ENCODE results near the gene PLD4. TPM values are rescaled to one million over a fixed set of nuclear protein-coding genes. Genes with fewer than 3 reads are reported as not detected.

Gene PLD4
- total RNA-seq, 2 donors from 2014 or later, result 1.2 to 5.4 TPM

- Histone ChIP-seq H3K27ac (no peak overlapping the region), H3K36me3 (no peaks in the 10 kb centered on the region), H3K9me3 (no peaks in the 10 kb centered on the region), H3K4me3 (no peak overlapping the region), H3K27me3 (replicated peaks; ENCODE audit: insufficient read depth) (no peaks in the 10 kb centered on the region), H3K4me1 (replicated peaks) (no peaks in the 10 kb centered on the region)
- 87% methylated on average over 14 of the region's 14 CpGs for WGBS
- DNase-seq (ENCODE audit: low spot score), result no peak
- intact Hi-C loops (cut with DNase I), result no loop called here
- TF ChIP-seq POLR2A (IDR thresholded peaks at IDR 0.05) (no peak), CTCF (IDR thresholded peaks at IDR 0.05) (no peak), POLR2AphosphoS5 (IDR thresholded peaks at IDR 0.05) (no peak)
Observed at GRCh38 chr14:104956290-104956890, 31.7 kb downstream of the PLD4 start.

GRCh38 chr14:104957146-104958113 lies 32.8 kb downstream of the PLD4 start:
- no peaks in the 10 kb centered on the region for H3K4me1 ChIP-seq (replicated peaks)
- DNase-seq (ENCODE audit: low spot score), result no peak
- TF ChIP-seq POLR2AphosphoS5 (IDR thresholded peaks at IDR 0.05) (no peak), POLR2A (IDR thresholded peaks at IDR 0.05) (no peak), CTCF (IDR thresholded peaks at IDR 0.05) (no peak)
- H3K27me3 ChIP-seq (replicated peaks; ENCODE audit: insufficient read depth), result no peaks in the 10 kb centered on the region
- no peak overlapping the region for H3K4me3 ChIP-seq
- intact Hi-C loops (cut with DNase I), result no loop called here
- no peaks in the 10 kb centered on the region for H3K36me3 ChIP-seq
- H3K9me3 ChIP-seq, result no peaks in the 10 kb centered on the region
- WGBS, result 69% methylated on average over 25 of the region's 25 CpGs
- no peak overlapping the region for H3K27ac ChIP-seq

- no peak overlapping the region for H3K27ac ChIP-seq
- no peak for DNase-seq (ENCODE audit: low spot score)
- no peaks in the 10 kb centered on the region for H3K9me3 ChIP-seq
- H3K4me3 ChIP-seq, result no peak overlapping the region
- intact Hi-C loops (cut with DNase I), result no loop called here
- no peaks in the 10 kb centered on the region for H3K27me3 ChIP-seq (replicated peaks; ENCODE audit: insufficient read depth)
- H3K36me3 ChIP-seq, result no peaks in the 10 kb centered on the region
- 93% methylated on average over 7 of the region's 7 CpGs for WGBS
- H3K4me1 ChIP-seq (replicated peaks), result peaks cover 20% of the 10 kb centered on the region
- no peak for TF ChIP-seq CTCF (IDR thresholded peaks at IDR 0.05)
- TF ChIP-seq POLR2AphosphoS5 (IDR thresholded peaks at IDR 0.05), result no peak
- no peak for TF ChIP-seq POLR2A (IDR thresholded peaks at IDR 0.05)
Observed at GRCh38 chr14:104964546-104964945, 39.9 kb downstream of the PLD4 start.

GRCh38 chr14:104965561-104966231 lies 41.0 kb downstream of the PLD4 start:
- DNase-seq (ENCODE audit: low spot score), result no peak
- TF ChIP-seq POLR2A (IDR thresholded peaks at IDR 0.05) (no peak), CTCF (IDR thresholded peaks at IDR 0.05) (no peak), POLR2AphosphoS5 (IDR thresholded peaks at IDR 0.05) (no peak)
- Histone ChIP-seq H3K4me3 (no peak overlapping the region), H3K27me3 (replicated peaks; ENCODE audit: insufficient read depth) (no peaks in the 10 kb centered on the region), H3K9me3 (no peaks in the 10 kb centered on the region), H3K36me3 (no peaks in the 10 kb centered on the region), H3K27ac (no peak overlapping the region), H3K4me1 (replicated peaks) (peaks cover 20% of the 10 kb centered on the region)
- intact Hi-C loops (cut with DNase I), result loop anchor here (5.0 kb wide), 1 partner anchor 33 kb away; no protein-coding TSS in a partner anchor
- WGBS, result 83% methylated on average over 13 of the region's 13 CpGs
